ENCODE measurements around the gene SCN4A.
A peak's percentile ranks its signal among the peaks of the same experiment; 100 is the strongest.
"Not testable (repeated sequence)": the region's sequence is repeated elsewhere in the genome, so short reads cannot be mapped to it uniquely, and the experiment has no call there.

Gene SCN4A

GRCh38 chr17:63932721-63933120 lies 40.0 kb downstream of the SCN4A start:
- no peak for DNase-seq

- DNase-seq, result no peak
Observed at GRCh38 chr17:63931981-63932561, 40.6 kb downstream of the SCN4A start, which contains the start of gene CD79B. TSS of gene CD79B (minus strand) at chr17:63932331. CDS start at chr17:63932261, 70 bp downstream.

- DNase-seq, result no peak
Observed at GRCh38 chr17:63930951-63931575, 41.7 kb downstream of the SCN4A start.

GRCh38 chr17:63929860-63930766 lies 42.6 kb downstream of the SCN4A start:
- DNase-seq, result no peak

GRCh38 chr17:63928966-63929695 lies 43.6 kb downstream of the SCN4A start:
- no peak for DNase-seq

GRCh38 chr17:63928172-63928666 lies 44.5 kb downstream of the SCN4A start:
- no peak for DNase-seq

GRCh38 chr17:63927464-63928171 lies 45.1 kb downstream of the SCN4A start:
- no peak for DNase-seq

- DNase-seq, result no peak
Observed at GRCh38 chr17:63926164-63926563, 46.6 kb downstream of the SCN4A start.

GRCh38 chr17:63925615-63926014 lies 47.1 kb downstream of the SCN4A start:
- DNase-seq, result no peak

GRCh38 chr17:63922402-63922801 lies 50.3 kb downstream of the SCN4A start:
- not testable (repeated sequence) for DNase-seq

- DNase-seq, result not testable (repeated sequence)
Observed at GRCh38 chr17:63920779-63921178, 51.9 kb downstream of the SCN4A start.

- DNase-seq, result not testable (repeated sequence)
Observed at GRCh38 chr17:63920050-63920449, 52.7 kb downstream of the SCN4A start.

GRCh38 chr17:63919311-63919723 lies 53.4 kb downstream of the SCN4A start:
- peak; percentile 20 for DNase-seq

GRCh38 chr17:63918789-63919305 lies 53.9 kb downstream of the SCN4A start, which contains the start of gene GH1:
TSS of gene GH1 (minus strand) at chr17:63918839. CDS start at chr17:63918776, 63 bp downstream.
- DNase-seq, result not testable (repeated sequence)

GRCh38 chr17:63918305-63918704 lies 54.4 kb downstream of the SCN4A start:
- DNase-seq, result no peak

GRCh38 chr17:63917646-63918045 lies 55.1 kb downstream of the SCN4A start:
- DNase-seq, result no peak

- DNase-seq, result not testable (repeated sequence)
Observed at GRCh38 chr17:63917206-63917605, 55.5 kb downstream of the SCN4A start.

- DNase-seq, result no peak
Observed at GRCh38 chr17:63916566-63917185, 56.0 kb downstream of the SCN4A start.

- not testable (repeated sequence) for DNase-seq
Observed at GRCh38 chr17:63915753-63916152, 57.0 kb downstream of the SCN4A start.

- DNase-seq, result no peak
Observed at GRCh38 chr17:63914471-63914870, 58.2 kb downstream of the SCN4A start.

- DNase-seq, result peak; percentile 13
Observed at GRCh38 chr17:63911657-63912100, 61.0 kb downstream of the SCN4A start.
